Measurements from ENCODE around the gene POU2AF3.
"Not testable (repeated sequence)": the region's sequence is repeated elsewhere in the genome, so short reads cannot be mapped to it uniquely, and the experiment has no call there.

The POU2AF3 gene

DNA sequence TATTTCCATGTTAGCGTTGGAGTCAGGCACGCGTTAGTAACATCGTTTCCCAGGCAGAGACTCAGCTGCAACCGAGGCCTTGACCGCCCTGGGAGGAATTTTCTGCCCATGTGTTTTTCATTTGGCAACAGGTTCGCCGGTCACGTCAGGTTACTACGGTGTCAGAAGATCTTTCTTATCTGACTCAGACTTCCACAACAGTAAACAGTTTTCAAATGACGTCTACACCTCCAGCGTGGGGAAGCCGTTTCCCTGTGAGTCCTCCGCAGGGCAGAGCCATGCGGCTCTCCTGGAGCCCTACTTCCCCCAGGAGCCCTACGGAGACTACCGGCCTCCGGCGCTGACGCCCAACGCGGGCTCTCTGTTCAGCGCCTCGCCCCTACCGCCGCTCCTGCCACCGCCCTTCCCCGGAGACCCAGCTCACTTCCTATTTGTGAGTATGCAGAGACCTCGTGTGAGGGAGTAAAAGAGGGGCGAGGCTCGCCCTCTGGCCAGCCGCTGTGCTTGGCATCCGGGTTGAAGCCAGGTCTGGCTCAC lies 14.3 kb upstream of the POU2AF3 start:
- POLR2A ChIA-PET, result no interaction called here

DNA sequence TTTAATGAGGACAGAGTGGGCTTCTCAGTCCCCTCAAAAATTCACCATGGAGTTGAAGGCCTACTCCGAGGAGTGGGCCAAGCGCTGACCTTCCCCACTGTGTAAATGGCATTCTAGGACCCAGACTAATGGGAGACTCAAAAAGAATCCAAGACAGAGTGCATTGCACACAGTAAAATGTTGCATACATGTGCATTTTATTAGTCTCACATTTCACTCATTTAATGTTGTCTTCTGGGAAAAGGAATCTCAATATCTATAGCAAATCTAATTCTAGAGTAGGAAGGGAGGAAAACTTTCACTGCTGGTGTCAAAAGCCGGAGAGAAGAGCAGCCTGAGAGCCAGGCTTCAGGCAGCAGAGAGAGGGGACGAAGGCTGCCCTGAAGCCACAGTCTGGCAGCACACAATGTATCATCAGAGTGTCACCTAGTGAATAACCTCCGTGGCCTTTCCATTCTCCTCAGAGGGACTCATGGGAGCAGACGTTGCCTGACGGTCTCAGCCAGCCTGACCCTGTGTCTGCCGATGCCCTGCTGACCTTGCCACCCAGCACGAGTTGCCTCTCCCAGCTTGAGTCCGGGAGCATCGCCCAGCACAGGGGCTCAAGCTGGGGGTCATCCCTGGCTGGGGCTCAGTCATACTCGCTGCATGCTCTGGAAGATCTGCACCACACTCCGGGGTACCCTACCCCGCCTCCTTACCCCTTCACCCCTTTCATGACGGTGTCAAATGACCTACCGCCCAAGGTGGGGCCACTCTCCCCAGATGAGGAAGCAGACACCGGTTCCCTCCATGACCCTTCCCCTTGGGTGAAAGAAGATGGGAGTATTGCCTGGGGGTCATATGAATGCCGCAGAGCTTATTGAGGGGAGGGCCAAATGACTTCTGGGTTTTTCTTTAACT lies 12.9 kb upstream of the POU2AF3 start:
- no peak overlapping the region for H3K4me3 ChIP-seq (ENCODE audit: low read depth, low read length)
- TF ChIP-seq, protein P1, sequence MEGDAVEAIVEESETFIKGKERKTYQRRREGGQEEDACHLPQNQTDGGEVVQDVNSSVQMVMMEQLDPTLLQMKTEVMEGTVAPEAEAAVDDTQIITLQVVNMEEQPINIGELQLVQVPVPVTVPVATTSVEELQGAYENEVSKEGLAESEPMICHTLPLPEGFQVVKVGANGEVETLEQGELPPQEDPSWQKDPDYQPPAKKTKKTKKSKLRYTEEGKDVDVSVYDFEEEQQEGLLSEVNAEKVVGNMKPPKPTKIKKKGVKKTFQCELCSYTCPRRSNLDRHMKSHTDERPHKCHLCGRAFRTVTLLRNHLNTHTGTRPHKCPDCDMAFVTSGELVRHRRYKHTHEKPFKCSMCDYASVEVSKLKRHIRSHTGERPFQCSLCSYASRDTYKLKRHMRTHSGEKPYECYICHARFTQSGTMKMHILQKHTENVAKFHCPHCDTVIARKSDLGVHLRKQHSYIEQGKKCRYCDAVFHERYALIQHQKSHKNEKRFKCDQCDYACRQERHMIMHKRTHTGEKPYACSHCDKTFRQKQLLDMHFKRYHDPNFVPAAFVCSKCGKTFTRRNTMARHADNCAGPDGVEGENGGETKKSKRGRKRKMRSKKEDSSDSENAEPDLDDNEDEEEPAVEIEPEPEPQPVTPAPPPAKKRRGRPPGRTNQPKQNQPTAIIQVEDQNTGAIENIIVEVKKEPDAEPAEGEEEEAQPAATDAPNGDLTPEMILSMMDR (IDR thresholded peaks at IDR 0.05; ENCODE audit: insufficient read depth, low read length, missing control alignments), result no peak
- ChIA-PET CTCF (interaction anchor here (1.2 to 9.8 kb wide), 8 partner anchors 10 to 568 kb away, joined by 3 to 188 read pairs (median 10); no protein-coding TSS in a partner anchor), POLR2A (no interaction called here)
- no peak for DNase-seq (ENCODE audit: low read depth, low spot score)

More for the DNA sequence above, 14.3 kb upstream of the POU2AF3 start:
- H3K4me3 ChIP-seq (ENCODE audit: low read depth, low read length), result no peak overlapping the region
- TF ChIP-seq, protein P1 (IDR thresholded peaks at IDR 0.05; ENCODE audit: insufficient read depth, low read length, missing control alignments), result no peak
- CTCF ChIA-PET, result interaction anchor here (0.6 to 9.8 kb wide), 20 partner anchors 11 to 569 kb away, joined by 3 to 188 read pairs (median 5); no protein-coding TSS in a partner anchor
- DNase-seq (ENCODE audit: low read depth, low spot score), result no peak

DNA sequence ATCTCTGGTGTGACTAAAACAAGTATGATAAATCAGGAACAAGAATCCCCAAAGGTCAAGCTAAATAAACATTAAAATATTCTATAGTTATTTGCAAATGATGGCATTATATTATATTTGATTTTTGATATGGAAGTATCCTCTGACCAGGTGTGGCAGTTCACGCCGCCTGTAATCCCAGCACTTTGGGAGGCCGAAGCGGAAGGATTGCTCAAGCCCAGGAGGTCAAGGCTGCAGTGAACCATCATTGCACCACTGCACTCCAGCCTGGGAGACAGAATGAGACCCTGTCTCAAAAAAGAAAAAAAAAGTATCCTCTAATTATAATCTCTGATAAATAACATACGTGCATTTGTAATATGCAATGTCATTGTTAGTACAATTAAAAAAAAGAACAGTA lies 6.6 kb upstream of the POU2AF3 start:
- CTCF ChIA-PET, result interaction anchor here (2.6 to 2.7 kb wide), 2 partner anchors 10 to 154 kb away, joined by 7 to 13 read pairs; no protein-coding TSS in a partner anchor
- POLR2A ChIA-PET, result no interaction called here
- TF ChIP-seq, protein P1 (IDR thresholded peaks at IDR 0.05; ENCODE audit: insufficient read depth, low read length, missing control alignments), result no peak
- H3K4me3 ChIP-seq (ENCODE audit: low read depth, low read length), result no peak overlapping the region
- DNase-seq (ENCODE audit: low read depth, low spot score), result no peak

DNA sequence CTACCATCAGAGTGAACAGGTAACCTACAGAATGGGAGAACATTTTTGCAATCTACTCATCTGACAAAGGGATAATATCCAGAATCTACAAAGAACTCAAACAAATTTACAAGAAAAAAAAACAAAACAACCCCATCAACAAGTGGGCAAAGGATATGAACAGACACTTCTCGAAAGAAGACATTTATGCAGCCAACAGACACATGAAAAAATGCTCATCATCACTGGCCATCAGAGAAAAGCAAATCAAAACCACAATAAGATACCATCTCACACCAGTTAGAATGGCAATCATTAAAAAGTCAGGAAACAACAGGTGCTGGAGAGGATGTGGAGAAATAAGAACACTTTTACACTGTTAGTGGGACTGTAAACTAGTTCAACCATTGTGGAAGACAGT lies 5.9 kb upstream of the POU2AF3 start:
- CTCF ChIA-PET, result interaction anchor here (0.7 to 2.7 kb wide), 3 partner anchors 10 to 154 kb away, joined by 3 to 13 read pairs (median 7); no protein-coding TSS in a partner anchor
- POLR2A ChIA-PET; DNase-seq (ENCODE audit: low read depth, low spot score); H3K4me3 ChIP-seq (ENCODE audit: low read depth, low read length): not testable (repeated sequence)

DNA sequence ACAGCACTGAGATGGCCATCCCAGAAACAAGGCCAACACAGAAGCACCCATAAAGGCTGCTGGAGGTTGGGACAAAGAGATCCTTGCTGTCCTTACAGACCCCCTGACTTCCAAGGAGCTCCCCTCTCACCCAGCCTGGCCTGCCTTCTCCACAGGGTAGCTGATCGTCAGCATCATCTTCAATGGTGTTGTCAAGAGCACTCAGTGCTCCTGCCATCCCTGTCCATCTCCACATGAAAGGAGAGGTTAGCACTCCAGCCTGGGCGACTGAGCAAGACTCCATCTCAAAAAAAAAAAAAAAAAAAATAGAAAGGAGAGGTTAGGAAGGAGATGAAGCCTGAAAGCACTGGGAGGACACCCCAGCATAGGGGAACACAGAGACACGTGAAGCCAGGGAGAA lies 2.1 kb upstream of the POU2AF3 start:
- ChIA-PET POLR2A (no interaction called here), CTCF (interaction anchor here (0.6 to 3.2 kb wide), 4 partner anchors 9 to 151 kb away, joined by 3 to 15 read pairs (median 3); no protein-coding TSS in a partner anchor)
- TF ChIP-seq, protein P1 (IDR thresholded peaks at IDR 0.05; ENCODE audit: insufficient read depth, low read length, missing control alignments), result no peak
- no peak for DNase-seq (ENCODE audit: low read depth, low spot score)
- H3K4me3 ChIP-seq (ENCODE audit: low read depth, low read length), result no peak overlapping the region

DNA sequence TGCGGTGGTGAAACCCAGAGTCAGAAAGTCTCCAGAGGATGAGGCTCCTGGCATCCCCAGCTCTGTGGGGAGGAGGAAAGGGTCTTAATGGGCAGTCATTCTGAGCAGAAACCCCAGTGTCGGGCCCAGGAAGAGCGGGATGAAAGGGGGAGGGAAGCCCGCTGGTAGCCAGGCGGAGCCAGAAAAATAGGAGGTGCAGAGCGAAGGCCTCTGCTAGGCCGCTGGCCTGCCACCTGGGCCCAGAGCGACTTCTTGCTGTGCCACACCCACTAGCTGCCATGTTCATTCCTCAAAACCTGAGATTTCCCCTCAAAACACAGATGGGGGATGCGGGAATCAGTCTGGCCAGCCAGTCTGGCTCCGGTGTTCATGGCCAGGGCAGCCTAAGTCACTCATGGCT lies 650 bp upstream of the POU2AF3 start:
- CTCF ChIA-PET, result interaction anchor here (0.6 kb wide), 1 partner anchor 864 kb away, joined by 4 read pairs; no protein-coding TSS in a partner anchor
- POLR2A ChIA-PET, result no interaction called here

More for the DNA sequence above, 650 bp upstream of the POU2AF3 start:
- no peak for DNase-seq (ENCODE audit: low read depth, low spot score)
- TF ChIP-seq, protein P1 (IDR thresholded peaks at IDR 0.05; ENCODE audit: insufficient read depth, low read length, missing control alignments), result no peak
- H3K4me3 ChIP-seq (ENCODE audit: low read depth, low read length), result no peak overlapping the region
